Activated gamma-delta T cell treated with anti-CD3 and anti-CD28 coated beads, Interleukin-2, amount 50 U/mL, for 16 hours (primary cell): ENCODE results near the gene CLCA1.

Experiments
- DNase-seq: peaks from one replicate; pipeline ENCODE4 v3.0.0-alpha.2; 2020; ENCODE audit warnings: low read depth

Gene CLCA1

DNA sequence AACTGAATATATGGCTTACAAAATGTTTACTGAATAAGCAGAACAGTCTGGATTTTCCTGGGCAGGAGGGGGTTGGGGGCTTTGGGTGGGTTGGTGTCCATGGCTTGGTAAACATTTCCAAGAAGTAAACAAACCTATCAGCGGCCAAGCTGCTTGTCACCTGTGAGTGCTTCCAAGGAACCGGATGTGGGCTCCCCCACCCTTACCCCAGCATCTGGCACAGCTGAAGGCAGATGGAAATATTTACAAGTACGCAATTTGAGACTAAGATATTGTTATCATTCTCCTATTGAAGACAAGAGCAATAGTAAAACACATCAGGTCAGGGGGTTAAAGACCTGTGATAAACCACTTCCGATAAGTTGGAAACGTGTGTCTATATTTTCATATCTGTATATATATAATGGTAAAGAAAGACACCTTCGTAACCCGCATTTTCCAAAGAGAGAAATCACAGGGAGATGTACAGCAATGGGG lies at the start of gene CLCA1:
Gene CLCA1, plus strand, starts transcription at position 427 of the 477 bp plus-strand sequence. Its CDS starts 45 bp downstream, at position 472.
- no peak for DNase-seq

DNA sequence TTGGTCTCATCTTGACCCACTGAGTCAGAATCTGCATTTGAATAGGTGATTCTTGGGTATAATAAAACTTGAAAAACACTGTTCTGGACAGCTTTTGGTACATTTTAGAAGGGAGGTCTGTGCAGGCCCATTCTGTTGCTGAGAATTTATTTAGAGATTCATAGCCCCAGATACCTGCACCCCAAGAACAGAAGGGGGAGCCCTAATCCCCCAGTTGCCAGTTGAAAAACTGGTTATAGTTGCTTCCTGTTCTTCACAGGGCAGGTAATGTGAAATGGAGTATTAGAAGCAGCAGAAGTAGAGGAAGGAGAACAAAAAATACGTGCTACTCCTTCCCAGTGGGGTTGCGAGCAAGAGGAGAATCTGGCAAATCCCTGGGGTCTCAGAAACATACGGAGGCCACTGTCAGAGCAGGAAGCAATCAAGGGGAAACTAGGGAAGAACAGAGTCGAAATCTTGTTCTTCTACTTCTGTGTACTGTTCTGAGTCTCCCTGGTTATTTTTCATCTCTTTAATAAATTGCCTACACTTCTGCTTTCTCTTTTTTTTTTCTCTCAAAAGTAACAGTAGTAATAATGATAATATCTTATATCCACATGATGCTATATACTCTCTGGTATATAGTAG lies 49.3 kb upstream of the CLCA1 start:
- no peak for DNase-seq

GRCh38 chr1:86421601-86422280 lies 47.0 kb upstream of the CLCA1 start:
- no peak for DNase-seq

DNA sequence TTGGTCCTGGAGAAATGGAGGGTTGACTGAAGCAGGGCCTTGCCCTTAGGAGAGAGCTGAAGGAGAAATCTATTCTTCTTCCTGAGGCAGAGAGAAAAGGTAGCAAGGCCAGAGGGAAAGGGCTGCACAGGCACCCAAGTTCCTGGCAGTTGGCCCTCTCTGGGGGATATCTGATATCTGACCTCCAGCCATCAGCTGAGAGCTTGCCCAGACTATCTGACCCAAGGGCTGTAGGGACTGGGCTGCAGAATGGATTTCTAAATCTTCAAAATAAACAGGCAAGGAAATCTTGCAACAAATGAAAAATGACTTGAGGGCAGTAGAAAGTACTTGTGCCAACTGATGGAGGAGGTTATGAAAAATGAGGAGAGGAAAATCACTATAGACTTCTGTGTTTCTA lies 45.3 kb upstream of the CLCA1 start:
- DNase-seq = no peak

DNA sequence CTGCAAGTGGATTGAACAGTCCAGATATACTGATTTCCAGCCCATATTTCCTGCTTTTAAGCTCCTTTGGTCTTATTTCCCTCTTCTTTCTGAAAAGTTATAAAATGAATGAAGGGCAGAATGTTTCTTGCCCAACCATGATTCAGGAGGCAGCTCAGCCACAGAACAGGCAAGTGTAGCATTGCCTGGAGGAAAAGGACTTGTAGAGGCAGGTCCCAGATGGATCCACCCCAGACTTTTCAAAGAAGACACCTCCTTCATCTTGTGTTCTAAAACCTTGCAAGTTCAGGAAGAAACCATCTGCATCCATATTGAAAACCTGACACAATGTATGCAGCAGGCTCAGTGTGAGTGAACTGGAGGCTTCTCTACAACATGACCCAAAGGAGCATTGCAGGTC lies 44.9 kb upstream of the CLCA1 start, which contains the start of gene CLCA2:
Gene CLCA2, plus strand, starts transcription at position 299 of the 400 bp plus-strand sequence. Its CDS starts 77 bp downstream, at position 376.
- DNase-seq = no peak

DNA sequence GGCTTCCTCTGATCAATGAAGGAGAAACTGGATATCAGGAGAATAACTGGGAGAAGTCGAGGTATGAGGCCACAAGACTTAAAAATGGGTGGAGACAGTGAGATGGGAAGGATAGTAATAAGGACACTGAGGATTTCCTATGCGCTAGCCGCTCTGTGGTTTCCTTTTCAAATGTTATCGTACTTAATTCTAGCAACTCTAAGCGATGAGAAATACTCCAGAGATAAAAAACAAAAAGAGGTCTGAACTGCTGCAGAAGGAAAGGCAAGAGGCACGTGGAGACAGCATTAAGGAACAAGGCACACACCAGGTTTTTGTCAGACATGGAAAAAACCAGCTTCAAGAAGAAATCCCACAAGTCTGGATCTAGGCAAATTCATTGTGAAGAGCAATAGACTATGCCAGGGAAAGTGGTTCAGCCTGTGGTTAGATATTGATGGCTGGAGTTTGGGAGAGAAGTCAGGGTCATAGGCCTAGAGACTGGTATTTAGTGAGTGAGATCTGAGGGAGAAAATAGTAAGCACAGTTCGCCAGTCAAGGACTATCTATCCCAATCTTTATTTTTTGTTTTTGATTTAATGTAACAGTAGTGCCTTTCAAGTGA lies 39.5 kb upstream of the CLCA1 start:
- DNase-seq = no peak

DNA sequence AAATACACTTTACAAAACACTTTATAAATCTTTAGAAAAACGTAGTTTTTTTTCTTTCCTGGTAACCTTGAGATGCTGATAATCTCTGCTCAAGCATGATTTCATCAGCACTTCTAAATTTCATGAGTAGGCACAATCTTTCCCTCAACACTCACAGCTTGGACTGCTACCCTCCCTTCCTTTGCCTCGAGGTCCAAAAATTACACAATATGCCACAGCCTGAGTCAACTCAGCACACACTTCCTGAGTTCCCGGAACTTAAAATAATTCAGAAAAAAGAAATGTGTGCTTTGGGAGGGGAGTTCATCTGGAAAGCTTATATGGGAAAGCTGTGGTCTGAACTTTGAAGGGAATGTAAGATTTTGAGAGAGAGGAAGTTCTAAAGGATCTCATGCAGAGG lies 38.9 kb upstream of the CLCA1 start:
- DNase-seq = no peak

- no peak for DNase-seq
These were observed 38.4 kb upstream of the CLCA1 start for GRCh38 chr1:86430376-86430775.

- no peak for DNase-seq
These were observed 34.7 kb upstream of the CLCA1 start for GRCh38 chr1:86434059-86434458.

GRCh38 chr1:86435327-86435726 lies 33.4 kb upstream of the CLCA1 start:
- no peak for DNase-seq

- DNase-seq = no peak
These were observed 32.7 kb upstream of the CLCA1 start for GRCh38 chr1:86436041-86436440.

DNA sequence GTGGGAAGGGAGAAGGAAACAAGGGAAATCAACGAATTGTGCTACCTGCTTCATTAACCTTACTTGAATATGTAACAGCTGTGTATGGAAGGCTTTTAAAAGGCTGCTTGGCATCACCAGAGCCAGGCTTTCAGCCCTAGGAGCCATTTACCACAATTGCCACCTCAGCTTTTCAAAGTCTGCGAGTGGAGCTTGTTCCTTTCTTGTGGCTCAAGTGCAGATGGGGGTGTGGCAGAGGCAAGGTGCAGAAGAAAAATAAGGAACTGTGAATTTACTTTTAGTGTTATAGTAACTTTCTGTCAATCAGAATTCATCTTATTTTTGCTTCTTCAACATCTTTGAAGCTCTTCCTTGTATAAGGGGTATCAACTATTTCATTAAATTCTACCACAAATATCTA lies 27.1 kb upstream of the CLCA1 start:
- no peak for DNase-seq

GRCh38 chr1:86441997-86442396 lies 26.7 kb upstream of the CLCA1 start:
- DNase-seq = no peak

GRCh38 chr1:86445919-86446318 lies 22.8 kb upstream of the CLCA1 start:
- no peak for DNase-seq

GRCh38 chr1:86447198-86447790 lies 21.4 kb upstream of the CLCA1 start:
- DNase-seq = no peak

DNA sequence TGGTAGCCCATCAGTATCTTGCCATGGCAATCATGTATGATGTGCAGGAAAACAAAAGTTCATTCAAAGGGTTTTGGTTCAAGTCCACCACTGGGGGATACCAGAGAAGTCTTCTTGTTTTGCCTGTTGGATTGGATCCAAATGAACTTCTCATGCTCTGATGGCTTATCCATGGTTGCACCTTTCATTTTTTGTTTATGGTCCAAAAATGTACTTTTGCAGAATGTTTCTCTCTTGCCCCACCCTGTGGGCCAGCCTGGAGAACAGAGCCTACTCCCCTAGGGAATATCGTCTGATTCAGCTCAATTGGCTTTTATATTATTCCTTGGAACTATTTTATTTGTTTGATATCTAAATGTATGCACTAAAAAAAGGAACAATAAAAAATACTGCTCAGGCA lies 20.1 kb upstream of the CLCA1 start:
- no peak for DNase-seq

DNA sequence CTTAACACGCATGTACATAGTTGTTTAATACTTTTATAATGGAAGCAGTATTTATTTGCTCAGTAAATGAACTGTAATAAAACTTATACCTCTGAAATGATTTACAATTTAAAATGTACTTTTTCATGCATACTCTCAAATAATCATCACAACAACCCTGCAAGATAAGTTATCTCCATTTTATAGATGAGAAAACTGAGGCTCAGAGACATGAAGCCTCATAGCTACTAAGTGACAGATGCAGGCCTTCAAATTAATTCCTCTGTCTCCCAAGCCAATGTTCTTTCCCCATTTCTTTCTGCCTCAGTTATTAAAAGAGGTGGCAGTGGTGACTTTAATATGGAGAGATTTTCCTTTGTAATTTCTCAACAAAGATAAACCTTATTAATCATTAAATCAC lies 19.6 kb upstream of the CLCA1 start:
- DNase-seq = no peak

DNA sequence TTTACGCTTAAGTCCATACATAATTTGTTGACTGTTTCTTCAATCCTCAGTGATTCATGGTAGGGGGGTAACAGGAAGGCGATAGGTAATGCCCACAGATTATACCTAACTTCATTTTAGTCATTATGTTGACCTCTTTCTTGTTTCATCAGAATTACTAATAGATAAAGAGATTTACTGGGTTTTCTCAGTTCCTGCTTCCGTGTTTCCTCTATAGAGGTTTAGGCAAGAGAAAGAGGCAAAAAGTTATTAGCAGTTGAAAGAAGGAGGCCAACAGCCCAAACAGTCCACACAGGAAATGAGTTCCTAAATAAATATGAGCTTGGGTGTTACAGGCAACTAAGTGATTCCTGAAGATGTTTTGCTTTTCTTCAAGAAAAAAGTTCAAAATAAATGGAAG lies 17.9 kb upstream of the CLCA1 start:
- no peak for DNase-seq

DNA sequence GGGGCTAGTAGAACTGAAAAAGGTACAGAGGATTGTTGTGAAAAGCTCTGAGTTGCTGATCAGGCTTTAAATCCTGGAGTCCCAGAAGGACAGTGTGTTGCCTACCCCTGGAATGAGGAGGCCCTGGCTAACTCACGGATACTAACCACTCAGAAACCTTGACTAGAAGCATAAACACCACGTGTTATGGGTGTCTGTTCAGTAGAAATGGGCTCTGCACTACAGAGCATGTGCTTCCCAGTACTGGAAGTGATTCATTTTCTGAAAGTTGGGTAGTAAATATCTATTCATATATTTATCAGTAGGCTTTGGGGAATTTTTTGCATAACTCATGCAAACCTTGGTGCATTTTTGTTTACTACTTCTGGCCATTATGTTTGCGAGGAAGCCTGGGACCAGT lies 15.1 kb upstream of the CLCA1 start:
- no peak for DNase-seq

- no peak for DNase-seq
These were observed 13.7 kb upstream of the CLCA1 start for GRCh38 chr1:86455073-86455472.

- no peak for DNase-seq
These were observed 7.7 kb upstream of the CLCA1 start for GRCh38 chr1:86460998-86461397.

GRCh38 chr1:86461482-86461881 lies 7.2 kb upstream of the CLCA1 start:
- no peak for DNase-seq

DNA sequence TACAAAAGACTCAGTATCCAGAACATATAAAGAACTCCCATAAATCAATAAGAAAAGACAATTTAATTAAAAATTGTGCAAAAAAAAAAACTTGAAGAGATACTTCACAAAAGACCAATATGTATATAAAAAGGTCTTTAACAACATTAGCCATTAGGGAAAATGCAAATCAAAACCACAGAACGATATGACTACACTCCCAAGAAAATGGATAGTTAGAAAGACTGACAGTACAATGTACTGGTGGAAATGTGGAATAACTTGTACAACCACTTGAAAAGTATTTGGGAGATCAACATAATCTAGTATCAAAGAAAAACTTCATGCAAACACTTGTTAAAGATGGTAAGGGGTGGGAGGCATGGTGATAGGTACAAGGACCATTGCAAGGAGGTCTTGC lies 3.9 kb upstream of the CLCA1 start:
- DNase-seq = no peak
